Panc1 (cell line): ENCODE measurements around the gene TESK2. TPM values are rescaled to one million over a fixed set of nuclear protein-coding genes. Genes with fewer than 3 reads are reported as not detected.

Experiments used
- ATAC-seq: fragments of 200-7000 bp; cut with Tn5 transposase; 2 replicates; pipeline ENCODE4 v1.9.1; 2020; ENCODE audit warnings: mild to moderate bottlenecking, moderate library complexity
- BruUV-seq: library from RNA; stranded (reverse); fragments of 400-500 nt; replicated peaks from 2 replicates; lab custom pipeline; 2021; lab: Mats Ljungman, UMichigan
- CTCF ChIA-PET: fragments of 300-600 bp; sonication (Branson Sonifier 250); formaldehyde crosslinking; loops from one replicate; lab custom pipeline; 2022; ENCODE audit warnings: antibody characterized with exemption; lab: Charles Lee
- POLR2A ChIA-PET: fragments of 300-600 bp; sonication (Branson Sonifier 250); formaldehyde crosslinking; loops from one replicate; lab custom pipeline; 2022; ENCODE audit warnings: antibody characterized with exemption; lab: Charles Lee
- DNase-seq: peaks from one replicate; pipeline ENCODE4 v3.0.0-alpha.2; 2010; ENCODE audit warnings: low read depth, low spot score
- H3K27ac ChIP-seq: 2 replicates; pipeline ENCODE4 v1.5.1; 2011; ENCODE audit warnings: mild to moderate bottlenecking, low read length, inconsistent platforms
- H3K27me3 ChIP-seq: fragments of 200-500 bp; sonication (Bioruptor generic); 2 replicates; pipeline ENCODE4 v1.6.0; 2014; ENCODE audit warnings: low read length, inconsistent platforms; ENCODE audit not compliant: control insufficient read depth, insufficient read depth
- H3K36me3 ChIP-seq: fragments of 200-500 bp; sonication (Bioruptor generic); 2 replicates; pipeline ENCODE4 v1.5.1; 2014; ENCODE audit warnings: inconsistent platforms, mild to moderate bottlenecking, low read length, moderate library complexity; ENCODE audit not compliant: control insufficient read depth, insufficient read depth
- H3K4me1 ChIP-seq: 2 replicates; pipeline ENCODE4 v1.5.1; 2011; ENCODE audit warnings: inconsistent platforms, mild to moderate bottlenecking, low read length, moderate library complexity; ENCODE audit not compliant: control insufficient read depth, insufficient read depth
- H3K4me3 ChIP-seq, 2 experiments: 2 replicates each; pipeline ENCODE4 v1.5.1; 2011 to 2012; ENCODE audit warnings: low read depth in 2 of 2, low read length in 2 of 2, mild to moderate bottlenecking in 2 of 2, inconsistent platforms in 1 of 2, moderate library complexity in 1 of 2
- H3K9me3 ChIP-seq: fragments of 200-500 bp; sonication (Bioruptor generic); 2 replicates; pipeline ENCODE4 v1.5.1; 2014; ENCODE audit warnings: low read depth, mild to moderate bottlenecking, inconsistent platforms, low read length, moderate library complexity; ENCODE audit not compliant: control insufficient read depth, insufficient read depth
- POLR2AphosphoS5 ChIP-seq: IDR thresholded peaks from 2 replicates; pipeline ENCODE4 v1.6.1; 2012; ENCODE audit warnings: mild to moderate bottlenecking, low read depth, low read length, moderate library complexity
- SIN3A ChIP-seq: IDR thresholded peaks from 2 replicates; pipeline ENCODE4 v1.6.1; 2012; ENCODE audit warnings: low read depth, mild to moderate bottlenecking, low read length, moderate library complexity, borderline replicate concordance; ENCODE audit not compliant: insufficient read depth
- TCF7L2 ChIP-seq: IDR thresholded peaks from 2 replicates; pipeline ENCODE4 v1.6.1; 2011; ENCODE audit warnings: mild to moderate bottlenecking, low read depth, low read length, inconsistent platforms
- in situ Hi-C: cut with HindIII; loops from 2 replicates; pipeline ENCODE4 v1.10.0; 2016; ENCODE audit warnings: low sequenced_read_pairs, low pct_unique_long_range_greater_than_20kb
- intact Hi-C: fragments of 100-400 bp; cut with micrococcal nuclease; formaldehyde crosslinking; loops from one replicate; pipeline ENCODE4 v1.10.0; 2022; ENCODE audit not compliant: unreplicated experiment
- total RNA-seq: library from RNA; stranded (reverse); gene quantifications from one replicate; pipeline ENCODE4 v1.2.1, GENCODE V29; 2021; ENCODE audit not compliant: unreplicated experiment
- TF ChIP-seq, protein P1 (sequence below), 2 experiments: IDR thresholded peaks; 2 replicates each; pipeline ENCODE4 v1.6.1; 2011 to 2012; ENCODE audit warnings: low read depth in 2 of 2, control low read depth in 1 of 2, low read length in 1 of 2, mild to moderate bottlenecking in 1 of 2, moderate library complexity in 1 of 2; ENCODE audit not compliant: insufficient read depth in 1 of 2
- TF ChIP-seq, protein P2 (sequence below): fragments of 450-650 bp; IDR thresholded peaks from 2 replicates; pipeline ENCODE4 v1.5.1; 2017; ENCODE audit warnings: mild to moderate bottlenecking

Gene TESK2
- total RNA-seq, 1 experiment from 2014 or later, result 3.3 TPM

DNA sequence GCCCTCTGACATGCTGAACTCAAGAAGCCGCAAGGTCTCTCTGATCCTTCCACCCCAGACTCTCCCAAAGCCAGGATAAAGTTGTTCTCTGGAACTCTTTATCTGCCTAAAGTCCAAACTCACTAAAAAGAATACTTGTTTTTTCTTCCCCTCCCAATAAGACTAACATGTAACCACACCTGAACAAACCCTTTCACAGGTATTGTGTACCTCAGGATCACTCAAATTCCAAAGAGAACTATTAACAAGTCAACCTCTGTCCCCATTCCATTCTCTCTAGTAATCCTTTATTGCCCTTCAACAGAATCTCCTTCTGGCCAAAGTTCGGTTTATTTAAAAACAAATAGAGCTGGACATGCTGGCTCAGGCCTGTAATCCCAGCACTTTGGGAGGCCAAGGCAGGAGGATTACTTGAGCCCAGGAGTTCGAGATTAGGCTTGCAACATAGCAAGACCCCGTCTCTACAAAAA lies 155.1 kb downstream of the TESK2 start:
- intact Hi-C loops (no loop called here), in situ Hi-C loops (no loop called here)
- no TSS peak for BruUV-seq
- CTCF ChIA-PET, result no interaction called here
- no peak for TF ChIP-seq SIN3A
- TF ChIP-seq, protein P1, sequence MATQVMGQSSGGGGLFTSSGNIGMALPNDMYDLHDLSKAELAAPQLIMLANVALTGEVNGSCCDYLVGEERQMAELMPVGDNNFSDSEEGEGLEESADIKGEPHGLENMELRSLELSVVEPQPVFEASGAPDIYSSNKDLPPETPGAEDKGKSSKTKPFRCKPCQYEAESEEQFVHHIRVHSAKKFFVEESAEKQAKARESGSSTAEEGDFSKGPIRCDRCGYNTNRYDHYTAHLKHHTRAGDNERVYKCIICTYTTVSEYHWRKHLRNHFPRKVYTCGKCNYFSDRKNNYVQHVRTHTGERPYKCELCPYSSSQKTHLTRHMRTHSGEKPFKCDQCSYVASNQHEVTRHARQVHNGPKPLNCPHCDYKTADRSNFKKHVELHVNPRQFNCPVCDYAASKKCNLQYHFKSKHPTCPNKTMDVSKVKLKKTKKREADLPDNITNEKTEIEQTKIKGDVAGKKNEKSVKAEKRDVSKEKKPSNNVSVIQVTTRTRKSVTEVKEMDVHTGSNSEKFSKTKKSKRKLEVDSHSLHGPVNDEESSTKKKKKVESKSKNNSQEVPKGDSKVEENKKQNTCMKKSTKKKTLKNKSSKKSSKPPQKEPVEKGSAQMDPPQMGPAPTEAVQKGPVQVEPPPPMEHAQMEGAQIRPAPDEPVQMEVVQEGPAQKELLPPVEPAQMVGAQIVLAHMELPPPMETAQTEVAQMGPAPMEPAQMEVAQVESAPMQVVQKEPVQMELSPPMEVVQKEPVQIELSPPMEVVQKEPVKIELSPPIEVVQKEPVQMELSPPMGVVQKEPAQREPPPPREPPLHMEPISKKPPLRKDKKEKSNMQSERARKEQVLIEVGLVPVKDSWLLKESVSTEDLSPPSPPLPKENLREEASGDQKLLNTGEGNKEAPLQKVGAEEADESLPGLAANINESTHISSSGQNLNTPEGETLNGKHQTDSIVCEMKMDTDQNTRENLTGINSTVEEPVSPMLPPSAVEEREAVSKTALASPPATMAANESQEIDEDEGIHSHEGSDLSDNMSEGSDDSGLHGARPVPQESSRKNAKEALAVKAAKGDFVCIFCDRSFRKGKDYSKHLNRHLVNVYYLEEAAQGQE (IDR thresholded peaks at IDR 0.05; ENCODE audit: insufficient read depth in 1 of 2, low read depth in 2 of 2, low read length in 1 of 2), result no peak
- no peak for TF ChIP-seq POLR2AphosphoS5
- no peak for TF ChIP-seq TCF7L2
- TF ChIP-seq, protein P2, sequence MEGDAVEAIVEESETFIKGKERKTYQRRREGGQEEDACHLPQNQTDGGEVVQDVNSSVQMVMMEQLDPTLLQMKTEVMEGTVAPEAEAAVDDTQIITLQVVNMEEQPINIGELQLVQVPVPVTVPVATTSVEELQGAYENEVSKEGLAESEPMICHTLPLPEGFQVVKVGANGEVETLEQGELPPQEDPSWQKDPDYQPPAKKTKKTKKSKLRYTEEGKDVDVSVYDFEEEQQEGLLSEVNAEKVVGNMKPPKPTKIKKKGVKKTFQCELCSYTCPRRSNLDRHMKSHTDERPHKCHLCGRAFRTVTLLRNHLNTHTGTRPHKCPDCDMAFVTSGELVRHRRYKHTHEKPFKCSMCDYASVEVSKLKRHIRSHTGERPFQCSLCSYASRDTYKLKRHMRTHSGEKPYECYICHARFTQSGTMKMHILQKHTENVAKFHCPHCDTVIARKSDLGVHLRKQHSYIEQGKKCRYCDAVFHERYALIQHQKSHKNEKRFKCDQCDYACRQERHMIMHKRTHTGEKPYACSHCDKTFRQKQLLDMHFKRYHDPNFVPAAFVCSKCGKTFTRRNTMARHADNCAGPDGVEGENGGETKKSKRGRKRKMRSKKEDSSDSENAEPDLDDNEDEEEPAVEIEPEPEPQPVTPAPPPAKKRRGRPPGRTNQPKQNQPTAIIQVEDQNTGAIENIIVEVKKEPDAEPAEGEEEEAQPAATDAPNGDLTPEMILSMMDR, result no peak
- no peaks in the 10 kb centered on the region for H3K9me3 ChIP-seq
- no peaks in the 10 kb centered on the region for H3K27me3 ChIP-seq
- no peak for ATAC-seq
- no peak overlapping the region for H3K27ac ChIP-seq
- no peak overlapping the region for H3K4me3 ChIP-seq
- POLR2A ChIA-PET, result interaction anchor here (0.7 kb wide), 2 partner anchors 112 to 541 kb away, joined by 4 to 6 read pairs; no protein-coding TSS in a partner anchor
- DNase-seq, result no peak
- H3K4me1 ChIP-seq, result peaks cover 8% of the 10 kb centered on the region
- no peaks in the 10 kb centered on the region; the same call in 1 of the 2 replicates for H3K36me3 ChIP-seq

DNA sequence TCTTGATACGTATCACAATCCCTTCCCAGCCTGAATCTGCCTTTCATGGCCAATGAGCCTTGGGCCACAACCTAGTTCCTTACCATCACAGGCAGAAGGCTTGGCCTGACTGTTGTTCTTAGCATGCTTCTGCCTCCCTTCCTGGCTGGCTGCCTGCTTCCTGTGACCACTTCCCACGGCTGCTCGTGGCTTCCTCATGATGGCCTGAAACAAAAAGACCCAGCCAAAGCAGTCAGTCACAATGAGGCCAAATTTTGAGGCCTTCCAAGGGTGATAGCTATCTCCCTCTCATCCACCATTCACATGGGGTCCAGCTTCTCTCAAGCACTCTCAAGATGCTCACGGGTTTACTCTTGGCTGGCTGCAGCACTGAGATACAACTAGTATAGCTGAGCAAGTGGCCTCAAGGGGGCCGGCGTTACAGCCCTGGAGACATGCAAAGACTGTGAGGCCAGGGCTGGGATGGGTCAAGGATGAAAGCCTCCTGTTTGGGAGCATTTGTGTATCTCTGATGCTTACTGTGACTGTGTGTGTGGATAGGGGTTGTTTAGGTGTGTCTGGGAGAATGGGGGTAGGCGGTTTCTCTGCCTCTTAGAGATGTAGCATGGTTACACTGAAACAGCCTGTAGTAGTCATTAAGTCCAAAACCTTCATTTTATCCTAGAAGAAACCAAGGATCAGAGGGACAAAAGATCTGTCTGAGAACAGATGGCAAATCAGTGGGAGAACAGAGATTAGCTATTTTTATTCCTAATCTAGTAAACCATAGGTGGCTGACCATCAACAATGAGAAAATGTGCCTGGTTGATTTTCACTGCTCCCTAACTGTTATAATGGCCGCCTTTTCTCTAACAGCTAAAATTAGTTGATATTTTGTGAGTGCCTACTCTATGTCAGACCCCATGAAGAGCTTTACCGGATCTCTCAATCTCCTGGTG lies 156.4 kb downstream of the TESK2 start:
- BruUV-seq, result no TSS peak
- Histone ChIP-seq H3K27me3 (no peaks in the 10 kb centered on the region), H3K4me3 (no peak overlapping the region), H3K27ac (no peak overlapping the region), H3K4me1 (peaks cover 7% of the 10 kb centered on the region), H3K36me3 (no peaks in the 10 kb centered on the region), H3K9me3 (no peaks in the 10 kb centered on the region)
- CTCF ChIA-PET, result interaction anchor here (0.8 kb wide), 1 partner anchor 784 kb away, joined by 3 read pairs; no protein-coding TSS in a partner anchor
- DNase-seq (no peak), ATAC-seq (no peak)
- TF ChIP-seq, protein P1 (IDR thresholded peaks at IDR 0.05; ENCODE audit: insufficient read depth in 1 of 2, low read depth in 2 of 2, low read length in 1 of 2), result no peak
- TF ChIP-seq TCF7L2, result no peak
- no peak for TF ChIP-seq SIN3A
- TF ChIP-seq POLR2AphosphoS5, result no peak
- TF ChIP-seq, protein P2, result no peak
- intact Hi-C loops, result no loop called here
- in situ Hi-C loops, result no loop called here
- POLR2A ChIA-PET, result no interaction called here
